ENCODE data around the gene LRPPRC. TPM values are rescaled to one million over a fixed set of nuclear protein-coding genes. Genes with fewer than 3 reads are reported as not detected.
A peak's percentile ranks its signal among the peaks of the same experiment; 100 is the strongest.

LRPPRC gene
- total and polyA plus RNA-seq, 2 donors from 2014 or later: 66.2 to 71.3 TPM

DNA sequence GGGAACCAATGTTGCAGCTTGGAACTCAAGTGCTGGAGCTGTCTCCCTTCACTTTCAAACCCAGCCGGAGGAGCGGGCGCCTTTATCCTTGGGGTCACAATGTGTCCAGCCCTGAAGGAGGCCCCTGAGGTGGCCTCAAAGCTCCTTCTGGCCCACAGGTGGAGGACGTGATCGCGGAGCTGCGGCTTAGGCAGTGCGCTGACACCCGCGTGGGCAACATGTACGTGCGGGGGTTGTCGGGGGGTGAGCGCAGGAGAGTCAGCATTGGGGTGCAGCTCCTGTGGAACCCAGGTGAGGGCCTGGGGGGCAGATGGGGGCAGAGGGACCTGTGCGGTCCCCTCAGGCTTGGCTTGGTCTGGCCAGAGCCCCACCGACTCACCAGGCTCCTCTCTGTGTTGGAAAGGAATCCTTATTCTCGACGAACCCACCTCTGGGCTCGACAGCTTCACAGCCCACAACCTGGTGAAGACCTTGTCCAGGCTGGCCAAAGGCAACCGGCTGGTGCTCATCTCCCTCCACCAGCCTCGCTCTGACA, 143.5 kb downstream of the LRPPRC start:
- TF ChIP-seq, protein P1, sequence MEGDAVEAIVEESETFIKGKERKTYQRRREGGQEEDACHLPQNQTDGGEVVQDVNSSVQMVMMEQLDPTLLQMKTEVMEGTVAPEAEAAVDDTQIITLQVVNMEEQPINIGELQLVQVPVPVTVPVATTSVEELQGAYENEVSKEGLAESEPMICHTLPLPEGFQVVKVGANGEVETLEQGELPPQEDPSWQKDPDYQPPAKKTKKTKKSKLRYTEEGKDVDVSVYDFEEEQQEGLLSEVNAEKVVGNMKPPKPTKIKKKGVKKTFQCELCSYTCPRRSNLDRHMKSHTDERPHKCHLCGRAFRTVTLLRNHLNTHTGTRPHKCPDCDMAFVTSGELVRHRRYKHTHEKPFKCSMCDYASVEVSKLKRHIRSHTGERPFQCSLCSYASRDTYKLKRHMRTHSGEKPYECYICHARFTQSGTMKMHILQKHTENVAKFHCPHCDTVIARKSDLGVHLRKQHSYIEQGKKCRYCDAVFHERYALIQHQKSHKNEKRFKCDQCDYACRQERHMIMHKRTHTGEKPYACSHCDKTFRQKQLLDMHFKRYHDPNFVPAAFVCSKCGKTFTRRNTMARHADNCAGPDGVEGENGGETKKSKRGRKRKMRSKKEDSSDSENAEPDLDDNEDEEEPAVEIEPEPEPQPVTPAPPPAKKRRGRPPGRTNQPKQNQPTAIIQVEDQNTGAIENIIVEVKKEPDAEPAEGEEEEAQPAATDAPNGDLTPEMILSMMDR (IDR thresholded peaks at IDR 0.05; ENCODE audit: borderline replicate concordance, extremely low read depth, insufficient read depth): no peak
- DNase-seq (no peak), FAIRE-seq (no peak)
- Histone ChIP-seq H3K36me3 (ENCODE audit: control insufficient read depth in 2 of 3, insufficient read depth in 3 of 3, low read length in 3 of 3) (no peaks in the 10 kb centered on the region), H3K27ac (ENCODE audit: low read depth in 2 of 2, low read length in 2 of 2) (no peak overlapping the region), H3K9ac (ENCODE audit: low read length in 3 of 3) (no peak overlapping the region), H3K4me1 (ENCODE audit: control insufficient read depth in 2 of 3, insufficient read depth in 2 of 3, low read depth in 1 of 3, low read length in 3 of 3) (no peaks in the 10 kb centered on the region), H3K27me3 (ENCODE audit: control insufficient read depth, insufficient read depth, low read length) (no peaks in the 10 kb centered on the region), H3K4me3 (ENCODE audit: low read length in 3 of 3) (no peak overlapping the region), H3K9me3 (ENCODE audit: control insufficient read depth in 2 of 3, insufficient read depth in 1 of 3, low read length in 3 of 3) (no peaks in the 10 kb centered on the region)
- intact Hi-C loops (cut with DNase I): no loop called here

DNA sequence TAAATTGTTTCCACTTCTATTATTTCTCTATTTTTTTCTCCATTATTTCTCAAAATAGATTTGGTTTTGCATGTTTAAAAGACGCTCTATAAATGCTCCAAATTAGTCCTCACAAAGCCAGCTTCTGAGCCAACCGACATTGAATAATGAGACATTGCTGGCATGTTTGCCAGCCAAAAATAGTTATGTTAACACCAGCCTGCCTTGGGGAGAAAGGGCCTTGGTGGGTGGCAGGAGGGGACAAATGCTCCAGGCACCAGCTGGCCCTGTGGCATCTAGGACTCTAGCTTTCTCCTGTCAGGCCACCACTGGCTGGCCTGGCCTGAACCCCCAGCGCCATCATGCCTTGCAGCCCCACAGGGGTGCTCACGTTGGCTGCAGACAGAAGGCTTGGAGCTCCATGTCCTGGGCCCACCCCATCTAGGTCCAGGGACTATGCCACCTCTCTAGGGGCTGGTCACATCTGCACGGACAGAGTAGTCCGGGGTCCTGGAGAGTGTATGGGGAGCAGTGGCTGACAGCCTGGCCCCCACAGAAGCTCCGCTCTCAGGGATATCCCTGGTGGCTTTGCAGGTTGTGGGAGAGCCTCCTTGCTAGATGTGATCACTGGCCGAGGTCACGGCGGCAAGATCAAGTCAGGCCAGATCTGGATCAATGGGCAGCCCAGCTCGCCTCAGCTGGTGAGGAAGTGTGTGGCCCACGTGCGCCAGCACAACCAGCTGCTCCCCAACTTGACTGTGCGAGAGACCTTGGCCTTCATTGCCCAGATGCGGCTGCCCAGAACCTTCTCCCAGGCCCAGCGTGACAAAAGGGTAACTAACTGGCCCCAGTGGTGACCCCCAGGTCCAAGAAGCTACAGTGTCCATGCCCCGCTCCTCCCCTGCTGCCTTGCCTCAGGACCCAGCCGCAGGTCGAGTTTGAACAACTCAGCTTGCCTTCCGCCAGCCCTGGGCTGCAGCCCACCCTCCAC, 144.5 kb downstream of the LRPPRC start:
- Histone ChIP-seq H3K4me3 (ENCODE audit: low read length in 3 of 3) (no peak overlapping the region), H3K36me3 (ENCODE audit: control insufficient read depth in 2 of 3, insufficient read depth in 3 of 3, low read length in 3 of 3) (no peaks in the 10 kb centered on the region), H3K27me3 (ENCODE audit: control insufficient read depth, insufficient read depth, low read length) (no peaks in the 10 kb centered on the region), H3K9me3 (ENCODE audit: control insufficient read depth in 2 of 3, insufficient read depth in 1 of 3, low read length in 3 of 3) (no peaks in the 10 kb centered on the region), H3K9ac (ENCODE audit: low read length in 3 of 3) (no peak overlapping the region), H3K4me1 (ENCODE audit: control insufficient read depth in 2 of 3, insufficient read depth in 2 of 3, low read depth in 1 of 3, low read length in 3 of 3) (no peaks in the 10 kb centered on the region), H3K27ac (ENCODE audit: low read depth in 2 of 2, low read length in 2 of 2) (no peak overlapping the region)
- DNase-seq (no peak), FAIRE-seq (no peak)
- TF ChIP-seq, protein P1 (IDR thresholded peaks at IDR 0.05; ENCODE audit: borderline replicate concordance, extremely low read depth, insufficient read depth): no peak
- intact Hi-C loops (cut with DNase I): no loop called here

DNA sequence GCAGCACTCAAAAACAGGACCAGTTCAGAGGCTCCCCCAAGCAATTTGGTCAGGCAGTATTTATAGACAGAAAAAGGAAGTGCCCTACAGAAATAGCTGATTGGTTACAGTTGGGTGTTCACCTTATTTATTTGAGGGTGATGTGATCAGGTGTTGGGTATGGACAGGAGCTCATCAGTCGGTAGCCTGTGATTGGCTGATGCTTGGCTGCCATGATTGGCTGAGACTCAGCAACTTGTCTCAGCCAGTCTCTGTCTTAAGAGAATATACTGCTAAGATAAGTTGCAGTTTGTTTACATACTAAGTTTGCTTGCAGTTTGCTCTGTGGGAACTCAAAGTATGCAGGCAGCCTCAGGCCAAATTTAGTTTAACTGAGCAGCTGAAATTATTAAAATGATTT, 147.6 kb downstream of the LRPPRC start:
- Histone ChIP-seq H3K27me3 (ENCODE audit: control insufficient read depth, insufficient read depth, low read length) (no peaks in the 10 kb centered on the region), H3K9me3 (ENCODE audit: control insufficient read depth in 2 of 3, insufficient read depth in 1 of 3, low read length in 3 of 3) (no peaks in the 10 kb centered on the region), H3K4me1 (ENCODE audit: control insufficient read depth in 2 of 3, insufficient read depth in 2 of 3, low read depth in 1 of 3, low read length in 3 of 3) (no peaks in the 10 kb centered on the region), H3K9ac (ENCODE audit: low read length in 3 of 3) (no peak overlapping the region), H3K4me3 (ENCODE audit: low read length in 3 of 3) (no peak overlapping the region), H3K36me3 (ENCODE audit: control insufficient read depth in 2 of 3, insufficient read depth in 3 of 3, low read length in 3 of 3) (no peaks in the 10 kb centered on the region), H3K27ac (ENCODE audit: low read depth in 2 of 2, low read length in 2 of 2) (no peak overlapping the region)
- DNase-seq (peak in 2 of 5 donors; percentile 3 to 34), FAIRE-seq (no peak)
- TF ChIP-seq, protein P1 (IDR thresholded peaks at IDR 0.05; ENCODE audit: borderline replicate concordance, extremely low read depth, insufficient read depth): no peak
- intact Hi-C loops (cut with DNase I): no loop called here

Measured in kidney (tissue), 14 donors.